ENCODE measurements around the gene SENP6. TPM values are rescaled to one million over a fixed set of nuclear protein-coding genes. Genes with fewer than 3 reads are reported as not detected.

Gene SENP6
- polyA plus RNA-seq, 1 donor: 67.6 TPM

DNA sequence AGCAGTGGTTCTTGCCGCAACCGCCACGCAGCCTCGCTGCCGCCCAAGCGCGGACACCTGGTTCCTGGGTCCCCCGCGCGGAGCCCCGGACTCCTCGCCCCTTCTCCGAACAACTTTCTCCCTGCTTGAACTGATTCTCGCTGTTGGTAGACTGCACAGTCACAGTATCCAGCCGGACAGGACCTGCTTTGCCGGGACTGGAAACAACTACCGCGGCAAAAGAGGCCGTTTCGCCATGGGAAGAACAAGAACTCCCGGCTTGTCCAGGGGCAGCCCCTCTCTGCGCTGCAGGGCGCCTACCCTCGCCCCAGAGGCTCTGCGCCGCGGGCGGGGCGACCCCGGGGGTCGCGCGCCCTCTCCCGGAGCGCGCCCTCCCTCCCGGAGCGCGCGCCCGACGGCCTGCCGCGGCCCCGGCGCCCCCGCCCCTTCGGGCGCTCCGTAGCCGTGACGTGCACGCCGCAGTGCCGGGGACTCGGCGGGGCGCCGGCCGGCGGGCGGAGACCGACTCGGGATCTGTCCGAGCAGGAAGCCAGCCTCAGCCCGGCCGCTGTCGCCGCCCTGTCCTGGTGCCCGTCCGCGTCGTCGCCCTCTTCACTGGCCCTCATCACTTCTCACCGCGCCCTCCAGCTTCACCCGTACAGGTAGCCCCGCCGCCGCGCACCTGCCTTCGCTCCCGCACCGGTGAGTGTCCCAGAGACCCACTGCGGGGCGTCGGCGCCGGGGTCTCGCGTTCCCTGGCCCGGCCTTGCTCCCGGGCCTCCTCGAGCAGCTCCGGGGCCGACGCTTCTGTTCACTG lies 147.3 kb downstream of the SENP6 start, which contains the start of gene MYO6:
Gene MYO6 (plus strand): TSS at position 497 of the 796 bp plus-strand sequence. CDS start 68,309 bp downstream, outside the sequence.
- DNase-seq: peak; percentile 83

- no peak for DNase-seq
Measured at GRCh38 chr6:75751443-75751842, 149.8 kb downstream of the SENP6 start.

DNA sequence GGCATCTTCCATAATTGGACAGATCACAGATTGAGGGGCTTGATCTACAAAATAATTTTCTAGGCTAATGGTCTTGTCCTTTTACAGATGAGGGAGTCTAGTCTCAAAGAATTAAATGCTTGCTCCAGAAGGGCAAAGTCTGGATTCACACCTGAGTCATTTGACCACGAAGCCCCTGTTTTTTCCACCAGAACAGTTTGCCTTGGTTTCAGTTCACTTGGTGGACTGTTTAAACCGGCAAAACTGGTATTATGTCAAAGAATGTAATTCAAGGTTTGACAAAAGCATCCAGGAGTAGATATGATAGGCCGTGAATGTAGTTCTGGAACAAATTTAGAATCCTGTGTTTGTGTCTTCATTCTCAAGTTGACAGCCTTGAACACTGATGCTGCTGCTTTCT lies 150.7 kb downstream of the SENP6 start:
- DNase-seq: no peak

DNA sequence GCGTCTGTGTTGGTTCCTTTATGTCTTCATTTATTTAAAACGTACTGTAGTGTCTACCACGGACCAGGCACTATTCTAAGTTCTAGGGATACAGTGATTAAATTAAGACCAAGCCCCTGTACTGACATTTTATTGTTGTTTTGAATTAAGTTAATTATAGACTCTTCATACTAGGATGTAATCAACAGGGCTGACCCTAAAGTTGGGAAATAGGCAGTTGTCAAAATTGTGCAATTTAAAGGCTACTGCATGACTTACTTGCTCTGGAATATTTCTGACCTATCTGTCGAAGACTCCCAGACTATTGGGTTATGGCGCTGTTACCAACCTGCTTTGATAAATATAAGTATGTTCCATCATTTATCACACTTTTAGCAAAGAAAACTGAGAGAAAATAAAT lies 154.0 kb downstream of the SENP6 start:
- no peak for DNase-seq

- no peak for DNase-seq
Measured at GRCh38 chr6:75757295-75757694, 155.6 kb downstream of the SENP6 start.

DNA sequence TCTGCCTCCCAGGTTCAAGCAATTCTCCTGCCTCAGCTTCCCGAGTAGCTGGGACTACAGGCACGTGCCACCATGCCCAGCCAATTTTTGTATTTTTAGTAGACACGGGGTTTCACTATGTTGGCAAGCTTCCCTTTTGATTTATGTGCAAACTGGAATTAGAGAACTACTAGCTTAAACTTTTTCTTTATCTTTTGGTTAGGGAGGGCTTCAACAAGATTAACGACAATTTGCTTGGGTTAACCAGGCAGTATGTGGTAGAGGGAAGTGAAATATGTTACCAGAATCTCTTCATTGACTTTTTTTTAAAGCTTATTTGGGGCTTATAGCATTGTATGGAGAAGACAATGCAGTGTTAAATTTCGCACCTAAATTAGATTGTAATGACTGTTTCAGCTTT lies 156.4 kb downstream of the SENP6 start:
- no peak for DNase-seq

- DNase-seq: no peak
Measured at GRCh38 chr6:75759207-75759606, 157.5 kb downstream of the SENP6 start.

DNA sequence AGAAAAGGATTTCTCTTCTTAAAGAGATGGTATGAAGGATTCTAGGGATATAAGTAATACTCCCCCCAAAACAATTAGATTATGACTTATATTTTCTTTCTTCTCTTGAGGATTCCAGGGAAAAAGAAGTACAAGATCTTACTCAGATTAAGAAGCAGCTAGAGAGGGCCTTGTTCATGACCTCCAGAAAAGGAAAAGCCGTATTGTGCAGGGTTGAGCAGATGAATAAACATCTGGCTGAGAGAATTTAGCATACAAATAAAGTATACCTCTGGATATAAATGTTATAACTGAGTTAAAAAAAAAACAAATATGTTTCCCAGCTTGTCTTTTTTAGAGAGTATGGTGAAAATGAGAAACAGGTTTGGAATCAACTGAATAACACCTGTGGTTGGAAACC lies 158.6 kb downstream of the SENP6 start:
- no peak for DNase-seq

GRCh38 chr6:75761489-75761888 lies 159.8 kb downstream of the SENP6 start:
- DNase-seq: no peak

DNA sequence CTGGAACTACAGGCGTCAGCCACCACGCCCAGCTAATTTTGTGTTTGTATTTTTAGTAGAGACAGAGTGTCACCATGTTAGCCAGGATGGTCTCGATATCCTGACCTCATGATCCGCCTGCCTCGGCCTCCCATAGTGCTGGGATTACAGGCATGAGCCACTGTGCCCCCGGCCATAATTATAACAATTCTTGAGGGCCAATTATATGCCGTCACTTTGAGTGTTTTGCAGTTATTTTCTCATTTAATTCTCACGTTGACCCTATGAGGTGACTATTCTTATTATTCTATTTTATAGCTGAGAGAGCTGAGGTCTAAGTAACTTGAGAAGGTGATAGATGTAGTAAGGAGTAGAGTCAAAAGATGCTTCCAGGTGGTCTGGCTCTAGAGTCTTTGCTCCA lies 160.4 kb downstream of the SENP6 start:
- DNase-seq: no peak

DNA sequence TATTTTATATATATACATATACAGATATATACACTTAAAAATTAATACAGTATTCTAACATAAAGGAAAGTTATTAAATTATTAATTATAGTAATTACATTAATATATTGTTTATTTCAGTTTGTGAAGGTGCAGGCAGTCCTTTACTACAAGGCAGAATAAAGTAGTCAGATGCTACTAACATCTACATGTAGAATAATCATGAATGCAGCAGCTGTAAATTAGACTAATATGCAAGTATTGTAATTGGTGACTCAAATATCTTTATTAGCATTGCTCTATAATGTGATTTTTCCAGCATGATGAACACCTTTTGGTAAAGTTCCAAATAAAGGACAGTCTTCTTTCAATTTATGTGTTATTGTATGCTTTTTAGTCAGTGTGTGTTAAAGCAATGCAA lies 164.7 kb downstream of the SENP6 start:
- DNase-seq: no peak

Other genes starting within 250 kb of the SENP6 start
- 45.4 TPM for gene FILIP1, start 108.1 kb upstream of the SENP6 start, polyA plus RNA-seq (ENCODE audit: insufficient read length)
- 6.4 TPM for gene MYO6, start 147.4 kb downstream of the SENP6 start, polyA plus RNA-seq (ENCODE audit: insufficient read length)

All from hindlimb muscle (tissue), 1 donor.